ENCODE results near the gene ZFHX2.
"Not testable (repeated sequence)": the region's sequence is repeated elsewhere in the genome, so short reads cannot be mapped to it uniquely, and the experiment has no call there.

- TF ChIP-seq CTCF, POLR2A (IDR thresholded peaks at IDR 0.05): not testable (repeated sequence)
Observed at GRCh38 chr14:23536906-23537305, 14.7 kb downstream of the ZFHX2 start.

All from testis (tissue), 2 donors.